Hepatocyte (in vitro differentiated cells): ENCODE results near the gene S100A11. TPM values are rescaled to one million over a fixed set of nuclear protein-coding genes. Genes with fewer than 3 reads are reported as not detected.

Experiments
- DNase-seq: peaks from one replicate; pipeline ENCODE4 v3.0.0-alpha.2; 2016; ENCODE audit warnings: low spot score
- H2AFZ ChIP-seq: fragments of 200-600 bp; sonication (generic); 2 replicates; pipeline ENCODE4 v1.6.0; 2016; ENCODE audit warnings: antibody characterized with exemption, mild to moderate bottlenecking
- H3K27ac ChIP-seq: fragments of 200-600 bp; sonication (generic); 2 replicates; pipeline ENCODE4 v1.5.1; 2016; ENCODE audit warnings: mild to moderate bottlenecking
- H3K27me3 ChIP-seq: fragments of 200-600 bp; sonication (generic); 2 replicates; pipeline ENCODE4 v1.6.1; 2016
- H3K36me3 ChIP-seq: fragments of 200-600 bp; sonication (generic); replicated peaks from 2 replicates; pipeline ENCODE4 v1.5.1; 2016; ENCODE audit warnings: low read depth; ENCODE audit not compliant: insufficient read depth
- H3K4me1 ChIP-seq: fragments of 200-600 bp; sonication (generic); 2 replicates; pipeline ENCODE4 v1.5.1; 2016; ENCODE audit warnings: mild to moderate bottlenecking, moderate library complexity; ENCODE audit not compliant: insufficient read depth
- H3K4me2 ChIP-seq: fragments of 200-600 bp; sonication (generic); 2 replicates; pipeline ENCODE4 v1.6.0; 2016
- H3K4me3 ChIP-seq: fragments of 200-600 bp; sonication (generic); 2 replicates; pipeline ENCODE4 v1.5.1; 2016; ENCODE audit warnings: mild to moderate bottlenecking
- H3K79me2 ChIP-seq: fragments of 200-600 bp; sonication (generic); 2 replicates; pipeline ENCODE4 v1.6.0; 2017; ENCODE audit warnings: mild to moderate bottlenecking
- H3K9me2 ChIP-seq: fragments of 200-600 bp; sonication (generic); replicated peaks from 2 replicates; pipeline ENCODE4 v1.6.0; 2017; ENCODE audit warnings: mild to moderate bottlenecking; ENCODE audit not compliant: insufficient read depth
- H3K9me3 ChIP-seq: fragments of 200-600 bp; sonication (generic); 2 replicates; pipeline ENCODE4 v1.5.1; 2016; ENCODE audit warnings: low read depth, mild to moderate bottlenecking
- H4K20me1 ChIP-seq: fragments of 200-600 bp; sonication (generic); 2 replicates; pipeline ENCODE4 v1.6.0; 2016; ENCODE audit warnings: mild to moderate bottlenecking; ENCODE audit not compliant: insufficient read depth, poor library complexity, severe bottlenecking
- EZH2 ChIP-seq: fragments of 200-600 bp; sonication (generic); IDR thresholded peaks from 2 replicates; pipeline ENCODE4 v1.6.1; 2016; ENCODE audit warnings: antibody characterized with exemption, mild to moderate bottlenecking, borderline replicate concordance
- EZH2phosphoT487 ChIP-seq: fragments of 200-600 bp; sonication (generic); IDR thresholded peaks from one replicate; pipeline ENCODE4 v1.6.1; 2018; ENCODE audit warnings: antibody characterized with exemption, mild to moderate bottlenecking, low read depth, moderate library complexity; ENCODE audit not compliant: unreplicated experiment, severe bottlenecking
- WGBS: methylation state at CpG from one replicate; pipeline ENCODE4 v1.1.6; 2016; ENCODE audit warnings: low lambda C conversion rate; ENCODE audit errors: missing lambda C conversion rate; 5-methylcytosine and 5-hydroxymethylcytosine counted together
- polyA plus RNA-seq: library from polyadenylated mRNA; unstranded; fragments of >200 nt; fragmentation: Nextera tagmentation; extraction: Ambion mirVana; gene quantifications from 2 replicates; pipeline ENCODE4 v1.2.1, GENCODE V29; 2016
- total RNA-seq: library from RNA; depleted of rRNA; stranded (reverse); fragments of >200 nt; gene quantifications from 2 replicates; pipeline ENCODE4 v1.2.3, GENCODE V29; 2014
- TF ChIP-seq, protein P1 (sequence below): fragments of 200-600 bp; sonication (generic); IDR thresholded peaks from 2 replicates; pipeline ENCODE4 v1.5.1; 2016; ENCODE audit warnings: antibody characterized with exemption, mild to moderate bottlenecking; ENCODE audit not compliant: poor library complexity

Gene S100A11
- total and polyA plus RNA-seq, 2 experiments from 2014 or later, result 258 to 1,491 TPM

DNA sequence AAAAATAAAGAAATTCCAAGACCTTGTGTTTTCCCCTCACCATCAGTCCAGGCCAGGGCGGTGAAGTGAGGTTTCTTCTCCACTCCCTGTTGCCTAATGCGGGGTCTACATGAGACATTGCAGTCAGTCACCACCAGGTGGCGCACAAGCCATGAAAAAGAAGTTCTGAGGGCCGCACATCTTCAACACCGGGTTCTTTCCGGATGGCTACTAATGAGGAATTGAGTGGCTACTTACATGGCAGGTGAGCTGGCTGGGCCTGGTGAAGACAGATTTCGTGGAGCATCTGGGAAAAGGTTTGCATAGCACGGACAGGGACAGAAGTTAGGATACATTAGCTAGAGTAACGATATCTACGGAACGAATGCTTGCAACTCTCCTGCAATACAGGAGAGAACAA is 15.8 kb upstream of the S100A11 start:
- H3K27ac ChIP-seq, result no peak overlapping the region
- no peaks in the 10 kb centered on the region for H3K9me3 ChIP-seq
- TF ChIP-seq, protein P1, sequence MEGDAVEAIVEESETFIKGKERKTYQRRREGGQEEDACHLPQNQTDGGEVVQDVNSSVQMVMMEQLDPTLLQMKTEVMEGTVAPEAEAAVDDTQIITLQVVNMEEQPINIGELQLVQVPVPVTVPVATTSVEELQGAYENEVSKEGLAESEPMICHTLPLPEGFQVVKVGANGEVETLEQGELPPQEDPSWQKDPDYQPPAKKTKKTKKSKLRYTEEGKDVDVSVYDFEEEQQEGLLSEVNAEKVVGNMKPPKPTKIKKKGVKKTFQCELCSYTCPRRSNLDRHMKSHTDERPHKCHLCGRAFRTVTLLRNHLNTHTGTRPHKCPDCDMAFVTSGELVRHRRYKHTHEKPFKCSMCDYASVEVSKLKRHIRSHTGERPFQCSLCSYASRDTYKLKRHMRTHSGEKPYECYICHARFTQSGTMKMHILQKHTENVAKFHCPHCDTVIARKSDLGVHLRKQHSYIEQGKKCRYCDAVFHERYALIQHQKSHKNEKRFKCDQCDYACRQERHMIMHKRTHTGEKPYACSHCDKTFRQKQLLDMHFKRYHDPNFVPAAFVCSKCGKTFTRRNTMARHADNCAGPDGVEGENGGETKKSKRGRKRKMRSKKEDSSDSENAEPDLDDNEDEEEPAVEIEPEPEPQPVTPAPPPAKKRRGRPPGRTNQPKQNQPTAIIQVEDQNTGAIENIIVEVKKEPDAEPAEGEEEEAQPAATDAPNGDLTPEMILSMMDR, result peak; percentile 92
- TF ChIP-seq EZH2phosphoT487, result no peak
- peaks cover 25% of the 10 kb centered on the region for H3K27me3 ChIP-seq
- no peak overlapping the region for H2AFZ ChIP-seq
- H3K9me2 ChIP-seq, result peaks cover under 1% of the 10 kb centered on the region
- H3K4me1 ChIP-seq, result peaks cover 8% of the 10 kb centered on the region
- H3K4me3 ChIP-seq, result no peak overlapping the region
- H3K36me3 ChIP-seq, result no peaks in the 10 kb centered on the region
- no peak overlapping the region for H3K4me2 ChIP-seq
- WGBS, result 26% methylated on average over 11 of the region's 11 CpGs
- H4K20me1 ChIP-seq, result no peaks in the 10 kb centered on the region
- no peaks in the 10 kb centered on the region for H3K79me2 ChIP-seq
- peak; percentile 92 for DNase-seq

DNA sequence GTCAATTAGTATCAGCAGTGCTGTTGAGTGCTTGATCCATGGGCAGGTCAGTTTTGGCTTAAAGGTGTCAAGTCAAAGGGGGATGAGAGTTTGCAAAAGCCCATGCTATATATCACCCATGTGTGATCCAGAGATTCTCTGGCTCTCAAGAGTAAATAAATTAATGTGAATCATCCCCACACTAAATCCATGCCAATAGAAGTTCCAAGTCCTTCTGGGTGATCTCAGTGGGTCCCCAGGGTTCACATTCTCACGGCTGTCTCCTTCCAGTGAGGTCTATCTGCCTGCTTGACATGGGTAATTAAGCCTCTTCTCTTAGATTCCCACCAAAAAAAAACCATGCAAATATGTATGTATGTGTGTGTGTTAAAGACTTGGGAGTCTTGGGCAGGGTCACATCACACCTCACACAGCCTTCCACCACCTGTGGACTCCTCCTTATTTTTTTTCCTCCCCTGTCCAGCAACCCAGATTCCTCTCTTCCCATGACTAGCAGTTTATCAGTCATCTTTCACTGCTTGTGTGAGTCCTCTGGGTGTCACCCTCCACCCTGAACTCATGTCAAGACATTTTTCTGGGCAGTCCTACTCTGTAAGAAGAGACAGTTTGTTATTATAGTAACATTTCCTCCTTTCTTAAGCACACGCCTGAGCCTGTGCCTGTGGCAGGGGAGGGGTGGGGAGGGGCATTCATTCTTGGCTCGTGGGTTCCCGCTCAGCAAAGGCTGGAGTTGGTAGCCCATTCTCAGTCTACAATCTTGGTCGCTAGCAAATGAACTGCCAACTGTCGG is 14.3 kb upstream of the S100A11 start:
- WGBS, result 72% methylated on average over 6 of the region's 6 CpGs
- H3K4me3 ChIP-seq, result no peak overlapping the region
- no peak overlapping the region for H2AFZ ChIP-seq
- no peaks in the 10 kb centered on the region for H3K9me3 ChIP-seq
- DNase-seq, result no peak
- peaks cover 23% of the 10 kb centered on the region for H3K27me3 ChIP-seq
- peaks cover 16% of the 10 kb centered on the region for H3K4me1 ChIP-seq
- no peak overlapping the region for H3K27ac ChIP-seq
- no peaks in the 10 kb centered on the region for H3K36me3 ChIP-seq
- TF ChIP-seq EZH2 (no peak), EZH2phosphoT487 (no peak)
- TF ChIP-seq, protein P1, result no peak
- H3K4me2 ChIP-seq, result no peak overlapping the region
- no peaks in the 10 kb centered on the region for H4K20me1 ChIP-seq
- H3K79me2 ChIP-seq, result no peaks in the 10 kb centered on the region
- H3K9me2 ChIP-seq, result no peaks in the 10 kb centered on the region

DNA sequence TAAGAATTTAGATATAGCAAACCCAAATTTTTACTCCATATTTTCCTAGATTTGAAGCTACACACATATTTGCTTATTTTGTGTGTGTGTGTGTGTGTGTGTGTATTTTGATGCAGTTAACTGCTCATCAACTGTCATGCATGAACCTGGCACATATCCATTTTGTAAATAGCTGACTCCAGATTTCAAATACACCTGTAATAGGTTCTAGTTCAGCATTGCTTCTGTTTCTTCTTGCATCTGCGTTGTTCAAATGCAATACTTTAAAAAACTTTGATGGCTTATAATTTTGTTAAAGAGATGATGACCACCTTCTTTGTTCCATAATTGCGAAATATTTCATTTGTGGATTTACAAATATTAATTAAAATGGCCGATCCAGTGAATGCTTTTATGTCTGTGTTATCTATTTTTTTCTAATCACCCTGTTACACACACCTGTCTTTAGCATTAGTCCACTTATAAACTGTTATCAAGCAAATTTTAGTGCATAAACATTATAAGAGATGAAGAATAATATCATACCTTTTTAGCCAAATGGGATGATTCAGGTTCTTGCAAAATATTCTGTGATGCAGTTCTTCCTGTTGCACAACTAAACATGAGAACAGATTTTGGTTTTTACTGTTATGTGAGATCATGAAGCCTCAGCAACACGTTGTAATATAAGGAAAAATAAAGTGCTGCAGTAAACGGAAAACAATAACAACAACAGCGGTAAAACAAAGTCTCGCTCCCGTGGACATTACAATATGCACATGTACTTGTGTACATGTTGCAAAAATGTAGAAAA is 12.7 kb upstream of the S100A11 start:
- Histone ChIP-seq H3K79me2 (no peaks in the 10 kb centered on the region), H3K27me3 (peaks cover 7% of the 10 kb centered on the region), H2AFZ (no peak overlapping the region), H3K4me2 (no peak overlapping the region), H3K27ac (peak overlapping the region; percentile 97), H3K36me3 (no peaks in the 10 kb centered on the region), H3K4me3 (no peak overlapping the region), H3K9me3 (no peaks in the 10 kb centered on the region), H4K20me1 (no peaks in the 10 kb centered on the region), H3K4me1 (peaks cover 16% of the 10 kb centered on the region), H3K9me2 (no peaks in the 10 kb centered on the region)
- TF ChIP-seq EZH2phosphoT487, result no peak
- TF ChIP-seq EZH2, result no peak
- TF ChIP-seq, protein P1, result no peak
- 92% methylated on average over 8 of the region's 8 CpGs for WGBS
- DNase-seq, result no peak
